Panc1 (cell line): ENCODE measurements around the gene STEAP2. TPM values are rescaled to one million over a fixed set of nuclear protein-coding genes. Genes with fewer than 3 reads are reported as not detected.

Source experiments
- ATAC-seq: fragments of 200-7000 bp; cut with Tn5 transposase; 2 replicates; pipeline ENCODE4 v1.9.1; 2020; ENCODE audit warnings: mild to moderate bottlenecking, moderate library complexity
- BruUV-seq: library from RNA; stranded (reverse); fragments of 400-500 nt; replicated peaks from 2 replicates; lab custom pipeline; 2021; lab: Mats Ljungman, UMichigan
- CTCF ChIA-PET: fragments of 300-600 bp; sonication (Branson Sonifier 250); formaldehyde crosslinking; loops from one replicate; lab custom pipeline; 2022; ENCODE audit warnings: antibody characterized with exemption; lab: Charles Lee
- POLR2A ChIA-PET: fragments of 300-600 bp; sonication (Branson Sonifier 250); formaldehyde crosslinking; loops from one replicate; lab custom pipeline; 2022; ENCODE audit warnings: antibody characterized with exemption; lab: Charles Lee
- DNase-seq: peaks from one replicate; pipeline ENCODE4 v3.0.0-alpha.2; 2010; ENCODE audit warnings: low read depth, low spot score
- H3K27ac ChIP-seq: 2 replicates; pipeline ENCODE4 v1.5.1; 2011; ENCODE audit warnings: mild to moderate bottlenecking, low read length, inconsistent platforms
- H3K27me3 ChIP-seq: fragments of 200-500 bp; sonication (Bioruptor generic); 2 replicates; pipeline ENCODE4 v1.6.0; 2014; ENCODE audit warnings: low read length, inconsistent platforms; ENCODE audit not compliant: control insufficient read depth, insufficient read depth
- H3K36me3 ChIP-seq: fragments of 200-500 bp; sonication (Bioruptor generic); 2 replicates; pipeline ENCODE4 v1.5.1; 2014; ENCODE audit warnings: inconsistent platforms, mild to moderate bottlenecking, low read length, moderate library complexity; ENCODE audit not compliant: control insufficient read depth, insufficient read depth
- H3K4me1 ChIP-seq: 2 replicates; pipeline ENCODE4 v1.5.1; 2011; ENCODE audit warnings: inconsistent platforms, mild to moderate bottlenecking, low read length, moderate library complexity; ENCODE audit not compliant: control insufficient read depth, insufficient read depth
- H3K4me3 ChIP-seq, 2 experiments: 2 replicates each; pipeline ENCODE4 v1.5.1; 2011 to 2012; ENCODE audit warnings: low read depth in 2 of 2, low read length in 2 of 2, mild to moderate bottlenecking in 2 of 2, inconsistent platforms in 1 of 2, moderate library complexity in 1 of 2
- H3K9me3 ChIP-seq: fragments of 200-500 bp; sonication (Bioruptor generic); 2 replicates; pipeline ENCODE4 v1.5.1; 2014; ENCODE audit warnings: low read depth, mild to moderate bottlenecking, inconsistent platforms, low read length, moderate library complexity; ENCODE audit not compliant: control insufficient read depth, insufficient read depth
- POLR2AphosphoS5 ChIP-seq: IDR thresholded peaks from 2 replicates; pipeline ENCODE4 v1.6.1; 2012; ENCODE audit warnings: mild to moderate bottlenecking, low read depth, low read length, moderate library complexity
- SIN3A ChIP-seq: IDR thresholded peaks from 2 replicates; pipeline ENCODE4 v1.6.1; 2012; ENCODE audit warnings: low read depth, mild to moderate bottlenecking, low read length, moderate library complexity, borderline replicate concordance; ENCODE audit not compliant: insufficient read depth
- TCF7L2 ChIP-seq: IDR thresholded peaks from 2 replicates; pipeline ENCODE4 v1.6.1; 2011; ENCODE audit warnings: mild to moderate bottlenecking, low read depth, low read length, inconsistent platforms
- in situ Hi-C: cut with HindIII; loops from 2 replicates; pipeline ENCODE4 v1.10.0; 2016; ENCODE audit warnings: low sequenced_read_pairs, low pct_unique_long_range_greater_than_20kb
- intact Hi-C: fragments of 100-400 bp; cut with micrococcal nuclease; formaldehyde crosslinking; loops from one replicate; pipeline ENCODE4 v1.10.0; 2022; ENCODE audit not compliant: unreplicated experiment
- total RNA-seq: library from RNA; stranded (reverse); gene quantifications from one replicate; pipeline ENCODE4 v1.2.1, GENCODE V29; 2021; ENCODE audit not compliant: unreplicated experiment
- TF ChIP-seq, protein P1 (sequence below), 2 experiments: IDR thresholded peaks; 2 replicates each; pipeline ENCODE4 v1.6.1; 2011 to 2012; ENCODE audit warnings: low read depth in 2 of 2, control low read depth in 1 of 2, low read length in 1 of 2, mild to moderate bottlenecking in 1 of 2, moderate library complexity in 1 of 2; ENCODE audit not compliant: insufficient read depth in 1 of 2
- TF ChIP-seq, protein P2 (sequence below): fragments of 450-650 bp; IDR thresholded peaks from 2 replicates; pipeline ENCODE4 v1.5.1; 2017; ENCODE audit warnings: mild to moderate bottlenecking

The STEAP2 gene
- total RNA-seq, 1 experiment from 2014 or later = 4.1 TPM

DNA sequence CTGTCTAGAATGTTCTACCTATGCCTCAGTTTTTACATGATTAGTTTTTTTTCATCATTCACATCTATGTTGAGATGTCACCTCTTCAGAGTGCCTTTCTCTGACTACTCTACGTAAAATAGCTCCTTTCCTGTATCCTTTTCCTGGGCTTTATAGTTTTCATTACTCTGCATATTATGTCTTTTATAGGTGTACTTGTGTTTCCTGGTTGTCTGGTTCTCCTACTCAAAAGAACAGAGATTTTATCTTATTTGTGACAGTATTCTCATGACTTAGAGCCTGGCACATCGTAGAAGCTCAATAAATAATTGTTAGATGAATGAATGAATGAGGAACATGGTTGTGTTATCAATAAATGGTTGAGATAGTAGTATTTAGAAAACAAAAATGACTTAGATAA lies 39.4 kb upstream of the STEAP2 start:
- Histone ChIP-seq H3K27me3 (no peaks in the 10 kb centered on the region), H3K27ac (no peak overlapping the region), H3K9me3 (peaks cover 16% of the 10 kb centered on the region; the same call in 1 of the 2 replicates), H3K4me3 (no peak overlapping the region), H3K36me3 (no peaks in the 10 kb centered on the region), H3K4me1 (no peaks in the 10 kb centered on the region)
- DNase-seq (no peak), ATAC-seq (no peak)
- POLR2A ChIA-PET = no interaction called here
- TF ChIP-seq SIN3A (no peak), TCF7L2 (no peak), POLR2AphosphoS5 (no peak)
- TF ChIP-seq, protein P1, sequence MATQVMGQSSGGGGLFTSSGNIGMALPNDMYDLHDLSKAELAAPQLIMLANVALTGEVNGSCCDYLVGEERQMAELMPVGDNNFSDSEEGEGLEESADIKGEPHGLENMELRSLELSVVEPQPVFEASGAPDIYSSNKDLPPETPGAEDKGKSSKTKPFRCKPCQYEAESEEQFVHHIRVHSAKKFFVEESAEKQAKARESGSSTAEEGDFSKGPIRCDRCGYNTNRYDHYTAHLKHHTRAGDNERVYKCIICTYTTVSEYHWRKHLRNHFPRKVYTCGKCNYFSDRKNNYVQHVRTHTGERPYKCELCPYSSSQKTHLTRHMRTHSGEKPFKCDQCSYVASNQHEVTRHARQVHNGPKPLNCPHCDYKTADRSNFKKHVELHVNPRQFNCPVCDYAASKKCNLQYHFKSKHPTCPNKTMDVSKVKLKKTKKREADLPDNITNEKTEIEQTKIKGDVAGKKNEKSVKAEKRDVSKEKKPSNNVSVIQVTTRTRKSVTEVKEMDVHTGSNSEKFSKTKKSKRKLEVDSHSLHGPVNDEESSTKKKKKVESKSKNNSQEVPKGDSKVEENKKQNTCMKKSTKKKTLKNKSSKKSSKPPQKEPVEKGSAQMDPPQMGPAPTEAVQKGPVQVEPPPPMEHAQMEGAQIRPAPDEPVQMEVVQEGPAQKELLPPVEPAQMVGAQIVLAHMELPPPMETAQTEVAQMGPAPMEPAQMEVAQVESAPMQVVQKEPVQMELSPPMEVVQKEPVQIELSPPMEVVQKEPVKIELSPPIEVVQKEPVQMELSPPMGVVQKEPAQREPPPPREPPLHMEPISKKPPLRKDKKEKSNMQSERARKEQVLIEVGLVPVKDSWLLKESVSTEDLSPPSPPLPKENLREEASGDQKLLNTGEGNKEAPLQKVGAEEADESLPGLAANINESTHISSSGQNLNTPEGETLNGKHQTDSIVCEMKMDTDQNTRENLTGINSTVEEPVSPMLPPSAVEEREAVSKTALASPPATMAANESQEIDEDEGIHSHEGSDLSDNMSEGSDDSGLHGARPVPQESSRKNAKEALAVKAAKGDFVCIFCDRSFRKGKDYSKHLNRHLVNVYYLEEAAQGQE (IDR thresholded peaks at IDR 0.05; ENCODE audit: insufficient read depth in 1 of 2, low read depth in 2 of 2, low read length in 1 of 2) = no peak
- TF ChIP-seq, protein P2, sequence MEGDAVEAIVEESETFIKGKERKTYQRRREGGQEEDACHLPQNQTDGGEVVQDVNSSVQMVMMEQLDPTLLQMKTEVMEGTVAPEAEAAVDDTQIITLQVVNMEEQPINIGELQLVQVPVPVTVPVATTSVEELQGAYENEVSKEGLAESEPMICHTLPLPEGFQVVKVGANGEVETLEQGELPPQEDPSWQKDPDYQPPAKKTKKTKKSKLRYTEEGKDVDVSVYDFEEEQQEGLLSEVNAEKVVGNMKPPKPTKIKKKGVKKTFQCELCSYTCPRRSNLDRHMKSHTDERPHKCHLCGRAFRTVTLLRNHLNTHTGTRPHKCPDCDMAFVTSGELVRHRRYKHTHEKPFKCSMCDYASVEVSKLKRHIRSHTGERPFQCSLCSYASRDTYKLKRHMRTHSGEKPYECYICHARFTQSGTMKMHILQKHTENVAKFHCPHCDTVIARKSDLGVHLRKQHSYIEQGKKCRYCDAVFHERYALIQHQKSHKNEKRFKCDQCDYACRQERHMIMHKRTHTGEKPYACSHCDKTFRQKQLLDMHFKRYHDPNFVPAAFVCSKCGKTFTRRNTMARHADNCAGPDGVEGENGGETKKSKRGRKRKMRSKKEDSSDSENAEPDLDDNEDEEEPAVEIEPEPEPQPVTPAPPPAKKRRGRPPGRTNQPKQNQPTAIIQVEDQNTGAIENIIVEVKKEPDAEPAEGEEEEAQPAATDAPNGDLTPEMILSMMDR = no peak
- no TSS peak for BruUV-seq
- CTCF ChIA-PET = interaction anchor here (0.6 kb wide), 1 partner anchor 19 kb away, joined by 9 read pairs; no protein-coding TSS in a partner anchor
- in situ Hi-C loops = no loop called here
- intact Hi-C loops = no loop called here

DNA sequence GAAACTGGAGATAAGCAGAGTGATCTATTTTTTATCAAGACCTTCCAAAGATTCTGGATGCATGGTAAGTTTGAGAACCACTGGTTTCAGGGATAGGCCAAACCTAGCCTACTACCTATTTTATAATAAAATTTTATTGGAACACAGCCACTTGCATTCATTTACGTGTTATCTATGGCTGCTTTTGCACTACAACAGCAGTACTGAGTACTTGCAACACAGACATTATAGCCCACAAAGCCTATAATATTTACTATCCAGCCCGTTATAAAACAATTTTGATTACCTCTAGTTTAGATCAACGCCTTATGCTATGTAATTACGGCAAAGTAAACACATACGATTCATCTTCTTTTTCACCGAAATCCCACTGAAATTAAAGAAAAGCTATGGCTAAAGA lies 38.9 kb upstream of the STEAP2 start:
- Histone ChIP-seq H3K4me1 (no peaks in the 10 kb centered on the region), H3K27me3 (no peaks in the 10 kb centered on the region), H3K9me3 (peaks cover 21% of the 10 kb centered on the region; the same call in 1 of the 2 replicates), H3K4me3 (no peak overlapping the region), H3K27ac (no peak overlapping the region), H3K36me3 (no peaks in the 10 kb centered on the region)
- TF ChIP-seq, protein P1 (IDR thresholded peaks at IDR 0.05; ENCODE audit: insufficient read depth in 1 of 2, low read depth in 2 of 2, low read length in 1 of 2) = no peak
- no peak for TF ChIP-seq SIN3A
- TF ChIP-seq, protein P2 = no peak
- no peak for TF ChIP-seq TCF7L2
- no peak for TF ChIP-seq POLR2AphosphoS5
- BruUV-seq = no TSS peak
- in situ Hi-C loops (no loop called here), intact Hi-C loops (no loop called here)
- DNase-seq = no peak
- CTCF ChIA-PET = no interaction called here
- ATAC-seq = no peak
- POLR2A ChIA-PET = no interaction called here
